K562 (cell line): ENCODE measurements around the gene CACNA2D2. TPM values are rescaled to one million over a fixed set of nuclear protein-coding genes. Genes with fewer than 3 reads are reported as not detected.

Source experiments
- ARID1B ChIP-seq: fragments of 450-650 bp; IDR thresholded peaks from 2 replicates; pipeline ENCODE4 v1.6.1; 2016; ENCODE audit warnings: antibody characterized with exemption, mild to moderate bottlenecking, inconsistent platforms
- ATF1 ChIP-seq, 2 experiments: fragments of 450-650 bp in 1 of 2; IDR thresholded peaks; 2 replicates each; pipeline ENCODE4 v1.6.1; 2016; ENCODE audit warnings: missing compliant biosample characterization in 1 of 2, missing genetic modification characterization in 1 of 2
- BCL6 ChIP-seq: fragments of 250-450 bp; sonication (Bioruptor Pico); IDR thresholded peaks from 2 replicates; pipeline ENCODE4 v1.4.0; 2020
- CREB3L1 ChIP-seq: fragments of 450-650 bp; IDR thresholded peaks from 2 replicates; pipeline ENCODE4 v1.6.1; 2014; ENCODE audit warnings: low read depth, mild to moderate bottlenecking, moderate library complexity, borderline replicate concordance
- ELF2 ChIP-seq: fragments of 250-450 bp; sonication (Bioruptor Pico); IDR thresholded peaks from 2 replicates; pipeline ENCODE4 v1.5.0; 2021; ENCODE audit warnings: mild to moderate bottlenecking
- FIP1L1 ChIP-seq: fragments of 200-400 bp; formaldehyde crosslinking; IDR thresholded peaks from 2 replicates; pipeline ENCODE4 v1.6.1; 2018; ENCODE audit warnings: mild to moderate bottlenecking, low read depth, low read length; ENCODE audit not compliant: poor library complexity, severe bottlenecking
- GABPA ChIP-seq: fragments of 200-800 bp; sonication (Bioruptor generic); conservative IDR thresholded peaks from 2 replicates; pipeline ENCODE4 v1.6.1; 2016; ENCODE audit warnings: low read depth, missing genetic modification characterization, missing compliant biosample characterization
- HDAC1 ChIP-seq, 2 experiments: fragments of 450-650 bp; IDR thresholded peaks; 2 replicates each; pipeline ENCODE4 v1.6.1; 2016 to 2017; ENCODE audit warnings: inconsistent platforms in 1 of 2, mild to moderate bottlenecking in 1 of 2, moderate library complexity in 1 of 2
- L3MBTL2 ChIP-seq: fragments of 450-650 bp; IDR thresholded peaks from 2 replicates; pipeline ENCODE4 v1.6.1; 2016; ENCODE audit warnings: mild to moderate bottlenecking, moderate library complexity
- NFE2 ChIP-seq: IDR thresholded peaks from 2 replicates; pipeline ENCODE4 v1.6.1; 2014; ENCODE audit warnings: antibody characterized with exemption, low read depth
- NFRKB ChIP-seq: fragments of 450-650 bp; IDR thresholded peaks from 2 replicates; pipeline ENCODE4 v1.6.1; 2016; ENCODE audit warnings: low read depth
- NR2C2 ChIP-seq, 2 experiments: fragments of 200-800 bp in 1 of 2; sonication (Bioruptor generic) in 1 of 2; sonication (generic) in 1 of 2; formaldehyde crosslinking in 1 of 2; IDR thresholded peaks; 2 replicates each; pipeline versions ENCODE4 v1.6.1 to v1.8.0; 2016 to 2022; ENCODE audit warnings: mild to moderate bottlenecking in 1 of 2, missing compliant biosample characterization in 1 of 2, missing genetic modification characterization in 1 of 2, missing genetic modification reagents in 1 of 2
- NR2F6 ChIP-seq: fragments of 450-650 bp; formaldehyde crosslinking; IDR thresholded peaks from 2 replicates; pipeline ENCODE4 v1.4.0; 2020; ENCODE audit warnings: mild to moderate bottlenecking
- POLR2B ChIP-seq: fragments of 450-650 bp; IDR thresholded peaks from 2 replicates; pipeline ENCODE4 v1.6.1; 2018; ENCODE audit warnings: low read depth; ENCODE audit not compliant: partially characterized antibody
- SMARCA4 ChIP-seq: fragments of 450-650 bp; IDR thresholded peaks from 2 replicates; pipeline ENCODE4 v1.6.1; 2016
- SMARCA5 ChIP-seq: fragments of 450-650 bp; IDR thresholded peaks from 2 replicates; pipeline ENCODE4 v1.6.1; 2016
- SP1 ChIP-seq: sonication (generic); formaldehyde crosslinking; IDR thresholded peaks from 2 replicates; pipeline ENCODE4 v1.8.1; 2022; ENCODE audit warnings: mild to moderate bottlenecking, missing genetic modification reagents
- SREBF1 ChIP-seq: fragments of 150-350 bp; IDR thresholded peaks from 2 replicates; pipeline ENCODE4 v1.6.1; 2014; ENCODE audit warnings: antibody characterized with exemption, low read depth, low read length, borderline replicate concordance
- TCF15 ChIP-seq: fragments of 250-450 bp; sonication (Bioruptor Pico); IDR thresholded peaks from 2 replicates; pipeline ENCODE4 v1.8.0; 2022; ENCODE audit warnings: moderate library complexity, mild to moderate bottlenecking, inconsistent platforms
- XRCC5 ChIP-seq: fragments of 200-400 bp; formaldehyde crosslinking; IDR thresholded peaks from 2 replicates; pipeline ENCODE4 v1.6.1; 2017; ENCODE audit warnings: low read depth, mild to moderate bottlenecking, low read length
- ZC3H11A ChIP-seq: IDR thresholded peaks from 2 replicates; pipeline ENCODE4 v1.6.1; 2012; ENCODE audit warnings: low read depth, low read length, improper control_type of control experiment
- ZFP91 ChIP-seq: sonication (generic); formaldehyde crosslinking; IDR thresholded peaks from 2 replicates; pipeline ENCODE4 v1.8.0; 2022; ENCODE audit warnings: mild to moderate bottlenecking, missing genetic modification reagents
- ZNF41 ChIP-seq: fragments of 250-450 bp; sonication (Bioruptor Pico); conservative IDR thresholded peaks from 2 replicates; pipeline ENCODE4 v1.4.0; 2020; ENCODE audit warnings: mild to moderate bottlenecking
- ZNF444 ChIP-seq: fragments of 250-450 bp; sonication (Bioruptor Pico); IDR thresholded peaks from 2 replicates; pipeline ENCODE4 v1.4.0; 2020; ENCODE audit warnings: mild to moderate bottlenecking, moderate library complexity
- polyA plus RNA-seq, 8 experiments: library from polyadenylated mRNA; depleted of rRNA in 4 of 8; stranded (reverse) in 5 of 8; unstranded in 3 of 8; fragments of >200 nt; fragmentation: Nextera tagmentation in 2 of 8; fragmentation: Illumina TruSeq in 1 of 8; extraction: Ambion mirVana in 2 of 8; extraction: Trizol in 1 of 8; gene quantifications; 2 replicates each; pipeline versions ENCODE4 v1.2.1 to v1.2.3, GENCODE V29; 2011 to 2014; ENCODE audit warnings: inconsistent platforms in 1 of 8, missing spikeins in 1 of 8
- total RNA-seq, 7 experiments: library from RNA; depleted of rRNA in 6 of 7; stranded (reverse); fragments of >200 nt in 6 of 7; fragmentation: Illumina TruSeq in 2 of 7; extraction: Trizol in 2 of 7; gene quantifications; 2 replicates each; pipeline versions ENCODE4 v1.2.1 to v1.2.3, GENCODE V29; 2011 to 2021; ENCODE audit warnings: low replicate concordance in 1 of 7

The CACNA2D2 gene
- total and polyA plus RNA-seq, 9 of the 15 experiments (the other 6 are each of a cell fraction or from before 2014, with no cell fraction given) = 0.11 to 0.58 (median 0.36) TPM; not detected in 2

- TF ChIP-seq TCF15 (CRISPR knock-in tag) = no peak
- TF ChIP-seq ELF2 (CRISPR knock-in tag) = no peak
- TF ChIP-seq XRCC5 = no peak
- TF ChIP-seq ATF1 (CRISPR knock-in tag; IDR thresholded peaks at IDR 0.05) = no peak
- TF ChIP-seq ATF1 (tag; IDR thresholded peaks at IDR 0.05) = peak; percentile 44; the same call in 1 of the 2 replicates
- no peak for TF ChIP-seq ZC3H11A
- 0 out of 2 replicates have a peak, but pooled peaks have one; percentile 29 for TF ChIP-seq NR2F6 (CRISPR knock-in tag)
- no peak for TF ChIP-seq SMARCA4
- 0 out of 2 replicates have a peak, but pooled peaks have one; percentile 35 for TF ChIP-seq CREB3L1
- no peak for TF ChIP-seq ZNF41 (CRISPR knock-in tag)
- TF ChIP-seq ARID1B = no peak
- TF ChIP-seq ZFP91 (CRISPR knock-in tag) = no peak
- TF ChIP-seq NR2C2 (CRISPR knock-in tag; IDR thresholded peaks at IDR 0.05) = no peak
- peak; percentile 59 for TF ChIP-seq NR2C2 (tag; IDR thresholded peaks at IDR 0.05)
- no peak for TF ChIP-seq NFRKB
- no peak for TF ChIP-seq FIP1L1
- no peak for TF ChIP-seq L3MBTL2
- TF ChIP-seq NFE2 = peak; percentile 42; the same call in 1 of the 2 replicates
- peak; percentile 25; the same call in 1 of the 2 replicates for TF ChIP-seq GABPA (tag)
- TF ChIP-seq SREBF1 = no peak
- TF ChIP-seq SMARCA5 = no peak
- TF ChIP-seq BCL6 = no peak
- TF ChIP-seq POLR2B = no peak
- TF ChIP-seq HDAC1 (IDR thresholded peaks at IDR 0.05) = no peak
- TF ChIP-seq ZNF444 (CRISPR knock-in tag) = no peak
- TF ChIP-seq SP1 (CRISPR knock-in tag) = no peak
These were observed 143.7 kb downstream of the CACNA2D2 start (continued) for GRCh38 chr3:50359760-50360110.
